K562 (cell line): ENCODE results near the gene SMIM29. TPM values are rescaled to one million over a fixed set of nuclear protein-coding genes. Genes with fewer than 3 reads are reported as not detected.

Source experiments
- ELF4 ChIP-seq: fragments of 450-650 bp; formaldehyde crosslinking; IDR thresholded peaks from 2 replicates; pipeline ENCODE4 v1.4.0; 2022; ENCODE audit warnings: missing genetic modification characterization
- ETS1 ChIP-seq: conservative IDR thresholded peaks from 2 replicates; pipeline ENCODE4 v1.6.1; 2011; ENCODE audit warnings: low read depth, mild to moderate bottlenecking, low read length; ENCODE audit not compliant: control insufficient read depth
- HMGN3 ChIP-seq: IDR thresholded peaks from 2 replicates; pipeline ENCODE4 v1.6.1; 2011; ENCODE audit warnings: borderline replicate concordance, low read depth, mild to moderate bottlenecking, mixed read lengths, low read length; ENCODE audit not compliant: insufficient read length; ENCODE audit errors: extremely low read depth
- MAX ChIP-seq: sonication (generic); formaldehyde crosslinking; IDR thresholded peaks from 2 replicates; pipeline ENCODE4 v1.9.0; 2022; ENCODE audit warnings: mild to moderate bottlenecking, missing genetic modification reagents
- NBN ChIP-seq: fragments of 450-650 bp; IDR thresholded peaks from 2 replicates; pipeline ENCODE4 v1.6.1; 2016; ENCODE audit warnings: low read depth, mild to moderate bottlenecking
- THRA ChIP-seq: fragments of 450-650 bp; IDR thresholded peaks from 2 replicates; pipeline ENCODE4 v1.6.1; 2017; ENCODE audit warnings: mild to moderate bottlenecking, moderate library complexity
- ZNF121 ChIP-seq: sonication (generic); formaldehyde crosslinking; conservative IDR thresholded peaks from 2 replicates; pipeline ENCODE4 v1.8.0; 2022; ENCODE audit warnings: missing genetic modification reagents
- ZNF174 ChIP-seq: fragments of 250-450 bp; sonication (Bioruptor Pico); IDR thresholded peaks from 2 replicates; pipeline ENCODE4 v1.4.0; 2020; ENCODE audit warnings: mild to moderate bottlenecking
- ZNF318 ChIP-seq, 2 experiments: fragments of 450-650 bp; IDR thresholded peaks; 2 replicates each; pipeline ENCODE4 v1.6.1; 2016; ENCODE audit warnings: mild to moderate bottlenecking in 2 of 2, borderline replicate concordance in 1 of 2, low read depth in 1 of 2, moderate library complexity in 1 of 2
- ZNF444 ChIP-seq: fragments of 250-450 bp; sonication (Bioruptor Pico); IDR thresholded peaks from 2 replicates; pipeline ENCODE4 v1.4.0; 2020; ENCODE audit warnings: mild to moderate bottlenecking, moderate library complexity
- polyA plus RNA-seq, 8 experiments: library from polyadenylated mRNA; depleted of rRNA in 4 of 8; stranded (reverse) in 5 of 8; unstranded in 3 of 8; fragments of >200 nt; fragmentation: Nextera tagmentation in 2 of 8; fragmentation: Illumina TruSeq in 1 of 8; extraction: Ambion mirVana in 2 of 8; extraction: Trizol in 1 of 8; gene quantifications; 2 replicates each; pipeline versions ENCODE4 v1.2.1 to v1.2.3, GENCODE V29; 2011 to 2014; ENCODE audit warnings: inconsistent platforms in 1 of 8, missing spikeins in 1 of 8
- total RNA-seq, 7 experiments: library from RNA; depleted of rRNA in 6 of 7; stranded (reverse); fragments of >200 nt in 6 of 7; fragmentation: Illumina TruSeq in 2 of 7; extraction: Trizol in 2 of 7; gene quantifications; 2 replicates each; pipeline versions ENCODE4 v1.2.1 to v1.2.3, GENCODE V29; 2011 to 2021; ENCODE audit warnings: low replicate concordance in 1 of 7

Gene SMIM29
- total and polyA plus RNA-seq, 9 of the 15 experiments (the other 6 are each of a cell fraction or from before 2014, with no cell fraction given), result 6.5 to 36.7 (median 20.9) TPM

- TF ChIP-seq ZNF318 (IDR thresholded peaks at IDR 0.05; ENCODE audit: borderline replicate concordance in 1 of 2, low read depth in 1 of 2), result no peak
- TF ChIP-seq HMGN3, result peak; percentile 1
- no peak for TF ChIP-seq ZNF444 (CRISPR knock-in tag)
- peak; percentile 11 for TF ChIP-seq MAX (CRISPR knock-in tag)
- no peak for TF ChIP-seq ZNF121 (CRISPR knock-in tag)
- TF ChIP-seq NBN, result peak; percentile 71; the same call in 1 of the 2 replicates
- no peak for TF ChIP-seq ZNF174 (CRISPR knock-in tag)
- TF ChIP-seq THRA, result no peak
- TF ChIP-seq ETS1, result no peak
- TF ChIP-seq ELF4 (CRISPR knock-in tag), result peak; percentile 72; the same call in 1 of the 2 replicates
Measured at GRCh38 chr6:34223381-34223955, 25.3 kb downstream of the SMIM29 start (continued).
